Epithelial cell of proximal tubule (primary cell): ENCODE results near the gene OR11G2. TPM values are rescaled to one million over a fixed set of nuclear protein-coding genes. Genes with fewer than 3 reads are reported as not detected.
"Not testable (repeated sequence)": the region's sequence is repeated elsewhere in the genome, so short reads cannot be mapped to it uniquely, and the experiment has no call there.

ENCODE experiments used
- DNase-seq: peaks from one replicate; pipeline ENCODE4 v3.0.0-alpha.2; 2011; ENCODE audit warnings: low read depth
- H3K4me3 ChIP-seq: 2 replicates; pipeline ENCODE4 v1.5.1; 2011; ENCODE audit warnings: low read depth, mild to moderate bottlenecking, low read length
- CTCF ChIP-seq: conservative IDR thresholded peaks from 2 replicates; pipeline ENCODE4 v1.5.1; 2012; ENCODE audit warnings: low read depth, mild to moderate bottlenecking, low read length
- total RNA-seq: library from RNA; depleted of rRNA; stranded (reverse); fragments of >200 nt; gene quantifications from 2 replicates; pipeline ENCODE4 v1.2.3, GENCODE V29; 2015

The OR11G2 gene
- not detected in 2 replicates for total RNA-seq

GRCh38 chr14:20190596-20190995 lies at the start of gene OR11G2:
TSS of gene OR11G2 (plus strand) at chr14:20190896. CDS start at chr14:20197438, 6,542 bp downstream.
- no peak within 1 kb of the TSS for H3K4me3 ChIP-seq
- TF ChIP-seq CTCF: no peak
- DNase-seq: no peak

- DNase-seq: no peak
- TF ChIP-seq CTCF: no peak
- no peak overlapping the region for H3K4me3 ChIP-seq
Measured at GRCh38 chr14:20143911-20144310, 46.8 kb upstream of the OR11G2 start.

- DNase-seq: no peak
- H3K4me3 ChIP-seq: no peak overlapping the region
- TF ChIP-seq CTCF: no peak
Measured at GRCh38 chr14:20144820-20145219, 45.9 kb upstream of the OR11G2 start.

- no peak for DNase-seq
- TF ChIP-seq CTCF: no peak
- H3K4me3 ChIP-seq: no peak overlapping the region
Measured at GRCh38 chr14:20164462-20164861, 26.2 kb upstream of the OR11G2 start.

- TF ChIP-seq CTCF: no peak
- no peak overlapping the region for H3K4me3 ChIP-seq
- DNase-seq: no peak
Measured at GRCh38 chr14:20167091-20167490, 23.6 kb upstream of the OR11G2 start.

GRCh38 chr14:20169852-20170251 lies 20.8 kb upstream of the OR11G2 start:
- H3K4me3 ChIP-seq: not testable (repeated sequence)
- peak; percentile 2 for DNase-seq

- not testable (repeated sequence) for DNase-seq
Measured at GRCh38 chr14:20174205-20174604, 16.5 kb upstream of the OR11G2 start.

GRCh38 chr14:20176330-20176729 lies 14.4 kb upstream of the OR11G2 start:
- TF ChIP-seq CTCF: no peak
- H3K4me3 ChIP-seq: no peak overlapping the region

More at GRCh38 chr14:20174205-20174604, 16.5 kb upstream of the OR11G2 start:
- not testable (repeated sequence) for H3K4me3 ChIP-seq

More at GRCh38 chr14:20176330-20176729, 14.4 kb upstream of the OR11G2 start:
- DNase-seq: no peak
